8988T (cell line): ENCODE measurements around the gene MPP7.

Source experiments
- DNase-seq: peaks from one replicate; pipeline ENCODE4 v3.0.0; 2011

MPP7 gene

DNA sequence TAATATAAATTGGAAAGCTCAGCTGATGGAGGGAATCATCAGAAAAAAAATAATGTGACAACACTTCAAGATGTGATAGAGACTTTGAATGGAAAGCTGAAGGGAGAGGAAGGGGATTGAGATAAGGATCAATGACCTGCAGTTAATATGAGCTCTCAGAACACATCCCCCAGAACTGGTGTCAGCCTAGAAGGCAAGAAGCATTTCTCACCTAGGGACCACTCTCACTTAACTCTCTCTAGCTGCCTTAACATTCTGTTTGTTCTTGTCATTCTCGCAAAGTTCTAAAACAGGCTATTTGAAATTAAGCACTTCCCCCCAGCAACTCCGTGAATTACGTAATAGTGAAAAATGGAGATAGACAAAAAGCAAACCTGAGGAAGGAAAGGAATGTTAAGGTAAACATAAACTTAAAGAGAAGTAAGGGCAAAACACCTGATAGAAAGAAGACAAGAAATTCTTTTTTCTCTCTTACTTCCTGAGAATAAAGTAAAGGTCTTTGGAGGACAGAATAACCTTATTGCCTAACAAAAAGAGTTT, 1.2 kb upstream of the MPP7 start:
- DNase-seq, result no peak

DNA sequence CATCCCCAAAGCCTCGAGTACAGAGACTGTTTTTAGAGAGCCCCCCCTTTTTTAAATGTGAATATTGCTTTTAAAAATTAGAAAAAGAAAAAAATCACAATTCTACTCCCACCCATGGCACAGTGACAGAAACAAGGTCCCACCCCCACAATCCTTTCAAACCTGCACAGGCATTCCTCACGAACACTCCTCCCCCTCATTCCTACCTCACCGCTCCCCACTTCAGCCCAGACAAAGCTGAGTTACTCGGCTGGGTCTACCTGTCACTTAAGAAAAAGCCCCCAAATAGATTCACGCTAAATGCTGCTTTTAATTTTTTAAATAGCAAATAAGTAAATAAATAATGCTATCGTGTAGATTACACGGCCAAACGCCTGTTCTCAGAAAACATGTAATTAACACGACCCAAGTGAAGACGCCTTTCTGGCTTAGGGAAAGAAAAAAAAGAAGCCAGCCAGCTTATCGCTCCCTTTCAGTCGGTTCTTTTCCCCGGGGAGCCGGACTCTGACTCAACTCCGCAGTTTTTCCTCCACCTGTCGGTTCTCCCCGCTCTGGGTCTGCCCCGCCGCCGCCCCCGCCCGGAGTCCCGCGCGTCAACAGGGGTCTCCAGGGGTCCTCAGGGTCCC, 739 bp downstream of the MPP7 start:
- peak; percentile 11 for DNase-seq

DNA sequence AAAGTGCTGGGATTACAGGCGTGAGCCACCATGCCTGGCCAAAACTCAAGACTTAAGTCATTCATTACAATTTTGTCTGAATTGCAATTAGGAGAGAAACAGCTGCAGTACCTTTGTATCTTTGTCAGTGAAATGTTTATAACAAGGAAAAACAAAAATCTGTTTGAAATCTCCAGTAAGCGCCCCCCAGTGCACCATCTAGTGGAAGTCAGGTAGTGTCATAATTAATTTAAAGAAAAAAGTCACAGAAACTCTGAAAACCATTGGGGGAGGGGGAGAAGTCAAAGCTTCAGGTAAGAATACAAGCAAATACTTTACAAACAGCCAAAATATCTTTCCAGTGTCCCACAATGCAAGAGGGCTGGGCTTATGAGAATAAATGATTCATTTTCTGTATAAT, 2.8 kb downstream of the MPP7 start:
- no peak for DNase-seq

DNA sequence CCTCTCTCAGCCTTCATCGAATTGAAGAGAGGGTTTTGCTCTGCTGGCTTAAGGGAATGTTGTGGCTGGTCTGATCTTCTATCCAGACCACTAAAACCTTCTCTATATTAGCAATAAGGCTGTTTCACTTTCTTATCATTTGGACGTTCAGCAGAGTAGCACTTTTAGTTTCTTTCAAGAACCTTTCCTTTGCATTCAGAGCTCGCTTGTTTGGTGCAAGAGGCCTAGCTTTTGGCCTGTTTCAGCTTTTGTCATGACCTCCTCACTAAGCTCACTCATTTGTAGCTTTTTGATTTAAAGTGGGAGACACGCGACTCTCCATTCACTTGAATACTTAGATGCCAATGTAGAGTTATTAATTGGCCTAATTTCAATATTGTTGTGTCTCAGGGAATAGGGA, 3.9 kb downstream of the MPP7 start:
- no peak for DNase-seq

- DNase-seq, result no peak
Observed at GRCh38 chr10:28296023-28296422, 6.8 kb downstream of the MPP7 start.

DNA sequence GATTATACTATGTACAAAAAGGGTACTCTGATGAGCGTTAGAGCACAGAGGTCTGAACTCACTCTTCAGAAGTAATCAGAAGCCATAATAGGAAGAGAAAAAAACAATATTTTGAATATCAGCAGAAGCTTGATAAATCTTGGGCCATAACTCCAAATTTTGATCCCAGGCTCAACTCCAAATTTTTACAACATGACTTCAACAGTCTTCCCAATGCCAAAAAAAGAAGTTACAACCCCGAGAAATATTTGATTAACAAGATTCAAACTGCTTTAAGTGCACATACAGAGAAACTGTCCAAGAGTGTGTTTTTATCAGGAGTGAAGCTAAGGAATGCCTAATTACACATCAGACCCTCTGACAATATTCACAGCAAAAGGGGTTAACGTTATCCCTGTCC, 7.5 kb downstream of the MPP7 start:
- DNase-seq, result no peak

GRCh38 chr10:28294809-28295208, 8.1 kb downstream of the MPP7 start:
- no peak for DNase-seq

DNA sequence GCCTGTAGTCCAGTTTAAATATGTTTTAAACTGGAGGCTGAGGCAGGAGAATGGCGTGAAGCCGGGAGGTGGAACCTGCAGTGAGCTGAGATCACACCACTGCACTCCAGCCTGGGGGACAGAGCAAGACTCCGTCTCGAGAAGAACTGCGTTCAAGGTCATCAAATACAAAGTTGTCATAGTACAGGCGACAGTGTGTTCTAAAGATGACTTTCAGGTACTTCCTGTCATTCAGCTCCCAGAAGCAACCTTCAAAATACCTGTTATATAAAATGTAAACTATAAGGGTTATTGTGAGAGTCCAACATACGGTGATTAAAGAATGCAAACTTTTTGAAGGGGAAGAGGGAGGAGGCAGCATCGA, 8.7 kb downstream of the MPP7 start:
- DNase-seq, result no peak

DNA sequence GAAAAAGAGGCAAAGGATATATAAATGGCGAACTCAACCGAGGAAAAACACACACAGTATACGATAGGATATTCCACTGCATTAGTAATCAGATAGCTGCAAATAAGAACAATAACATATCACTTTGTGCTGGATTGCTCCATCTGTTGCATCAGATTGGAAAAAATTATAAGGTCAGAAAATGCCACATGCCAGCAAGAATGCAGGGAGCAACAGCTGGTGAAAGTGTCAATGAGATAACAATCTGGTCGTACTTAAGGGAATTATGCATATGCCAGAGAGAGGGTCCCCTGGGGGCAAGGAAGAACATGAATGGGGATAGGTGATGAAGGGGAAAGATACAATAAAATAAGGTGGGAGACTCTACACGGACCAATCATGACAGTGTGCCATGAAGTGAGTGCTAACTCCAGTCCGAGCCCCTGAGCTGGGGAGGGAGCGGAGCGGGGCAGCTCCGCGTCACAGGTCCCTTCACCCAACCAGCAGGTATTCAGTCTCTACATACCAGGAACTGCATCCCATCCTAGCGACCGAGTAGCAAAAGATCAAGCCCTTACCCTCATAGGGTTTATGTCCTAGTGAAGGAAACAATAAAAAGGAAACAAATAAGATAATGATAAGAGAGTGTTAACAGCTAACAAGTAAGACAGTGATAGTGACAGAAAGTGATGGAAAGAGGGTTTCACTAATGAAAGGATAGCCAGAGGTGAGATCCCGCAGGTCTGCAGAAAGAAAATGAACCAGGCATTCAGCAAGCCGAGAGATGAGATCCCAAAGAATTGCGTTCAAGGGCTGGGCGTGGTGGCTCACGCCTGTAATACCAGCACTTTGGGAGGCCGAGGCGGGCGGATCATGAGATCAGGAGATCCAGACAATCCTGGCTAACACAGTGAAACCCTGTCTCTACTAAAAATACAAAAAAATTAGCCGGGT, 9.4 kb downstream of the MPP7 start:
- DNase-seq, result no peak

DNA sequence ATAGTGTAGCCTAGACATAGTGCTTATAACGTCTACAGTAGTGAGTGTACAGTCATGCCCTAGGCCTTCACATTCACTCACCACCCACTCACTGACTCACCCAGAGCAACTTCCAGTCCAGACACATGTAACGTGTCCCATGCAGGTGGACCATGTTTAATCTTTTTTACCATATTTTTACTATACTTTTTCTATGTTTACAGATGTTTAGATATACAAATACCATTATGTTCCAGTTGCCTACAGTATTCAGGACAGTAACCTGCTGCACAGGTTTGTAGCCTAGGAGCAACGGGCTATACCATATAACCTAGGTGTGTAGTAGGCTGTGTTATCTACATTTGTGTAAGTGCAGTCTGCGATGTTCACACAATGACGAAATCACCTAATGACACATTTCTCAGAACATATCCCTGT, 11.0 kb downstream of the MPP7 start:
- peak; percentile 18 for DNase-seq

- no peak for DNase-seq
Observed at GRCh38 chr10:28285816-28286215, 17.0 kb downstream of the MPP7 start.

GRCh38 chr10:28284126-28284525, 18.7 kb downstream of the MPP7 start:
- no peak for DNase-seq

- no peak for DNase-seq
Observed at GRCh38 chr10:28283251-28283650, 19.6 kb downstream of the MPP7 start.

- DNase-seq, result no peak
Observed at GRCh38 chr10:28282336-28282735, 20.5 kb downstream of the MPP7 start.

- no peak for DNase-seq
Observed at GRCh38 chr10:28281726-28282315, 21.0 kb downstream of the MPP7 start.

DNA sequence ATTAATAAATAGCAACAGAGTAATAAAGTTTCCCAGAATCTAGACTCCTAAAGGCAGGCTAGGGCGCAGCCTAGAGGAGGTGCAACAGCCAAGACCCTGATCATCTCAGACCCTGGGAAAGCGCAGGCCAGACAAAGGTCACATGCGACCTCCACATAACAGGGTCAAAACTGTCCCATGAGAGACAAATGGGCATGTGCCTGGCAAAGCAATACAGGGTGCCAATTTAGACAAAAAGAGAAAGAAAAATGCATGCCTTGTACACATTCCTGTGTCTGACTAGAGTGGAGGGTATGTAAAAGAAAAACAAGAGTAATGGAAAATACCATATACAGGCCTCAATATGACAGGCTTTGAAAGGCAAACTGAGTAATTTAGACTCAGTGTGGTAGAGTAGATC, 22.2 kb downstream of the MPP7 start:
- DNase-seq, result no peak

DNA sequence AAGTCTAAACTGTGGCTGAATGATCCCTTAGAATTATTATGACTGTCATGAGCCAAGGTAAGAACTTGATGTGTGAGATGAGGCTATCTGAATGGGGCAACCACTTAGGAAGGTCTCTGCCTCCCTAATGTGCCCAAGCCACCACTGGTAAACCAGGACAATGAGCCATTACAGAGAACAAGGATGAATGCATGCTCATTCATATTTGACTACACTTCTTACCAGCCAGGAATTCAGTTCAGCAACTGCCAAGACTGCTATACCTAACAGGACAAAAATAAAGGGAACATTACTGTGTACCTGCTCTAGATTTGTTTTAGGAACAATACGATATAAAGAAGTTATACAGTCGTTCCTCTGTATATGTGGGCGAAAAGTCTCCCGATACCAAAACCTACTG, 23.0 kb downstream of the MPP7 start:
- DNase-seq, result no peak

GRCh38 chr10:28278842-28279241, 24.0 kb downstream of the MPP7 start:
- no peak for DNase-seq

- DNase-seq, result no peak
Observed at GRCh38 chr10:28276384-28276783, 26.5 kb downstream of the MPP7 start.

DNA sequence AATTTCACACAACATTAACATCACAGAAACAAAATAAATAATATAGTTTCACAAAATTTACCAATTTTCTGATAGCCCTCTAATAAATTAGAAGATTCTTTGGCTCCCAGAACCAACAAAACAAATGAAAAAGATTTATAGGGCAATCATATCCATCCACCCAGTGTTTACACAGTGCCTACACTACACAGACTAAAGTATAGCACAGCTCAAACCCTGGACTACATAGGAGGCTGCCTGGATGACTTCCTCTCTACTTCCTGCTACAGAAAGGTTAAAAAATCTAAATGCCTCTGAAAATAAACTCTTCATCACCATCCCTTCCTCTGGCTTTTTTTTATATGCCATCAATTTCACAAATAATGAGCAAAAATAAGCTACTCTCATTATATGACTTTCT, 28.4 kb downstream of the MPP7 start:
- DNase-seq, result no peak

GRCh38 chr10:28273343-28273742, 29.5 kb downstream of the MPP7 start:
- no peak for DNase-seq

DNA sequence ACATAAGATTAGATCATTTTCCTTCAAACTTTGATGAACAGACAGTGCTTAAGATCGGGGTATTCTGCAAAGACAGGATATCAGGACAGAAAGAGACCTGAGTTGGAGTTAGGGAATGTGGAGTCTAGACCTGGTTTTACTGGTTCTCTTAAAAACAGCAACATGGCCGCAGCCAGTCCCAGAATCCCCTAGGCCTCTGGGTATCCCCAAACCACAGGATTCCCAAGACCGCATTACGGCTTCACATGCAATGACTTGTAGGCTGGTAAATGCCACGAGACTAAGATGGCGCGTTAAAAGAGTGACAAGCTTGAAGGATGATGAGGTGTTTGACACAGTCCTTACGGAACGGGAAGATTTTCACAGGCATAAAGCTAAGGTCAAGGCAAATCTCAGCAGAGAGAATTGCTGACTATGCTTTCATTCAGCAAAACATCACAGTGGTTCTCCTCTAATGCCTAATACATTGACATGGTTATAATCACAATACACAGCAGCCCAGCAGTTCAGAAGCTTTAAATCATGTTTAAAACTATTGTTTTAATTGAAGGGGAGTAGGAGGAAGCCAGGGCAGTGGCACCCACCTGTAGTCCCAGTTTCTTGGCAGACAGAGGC, 32.9 kb downstream of the MPP7 start:
- no peak for DNase-seq

GRCh38 chr10:28266449-28267224, 36.2 kb downstream of the MPP7 start:
- no peak for DNase-seq
